ENCODE data around the gene MACROD2.
"Not testable (repeated sequence)": the region's sequence is repeated elsewhere in the genome, so short reads cannot be mapped to it uniquely, and the experiment has no call there.

Gene MACROD2

DNA sequence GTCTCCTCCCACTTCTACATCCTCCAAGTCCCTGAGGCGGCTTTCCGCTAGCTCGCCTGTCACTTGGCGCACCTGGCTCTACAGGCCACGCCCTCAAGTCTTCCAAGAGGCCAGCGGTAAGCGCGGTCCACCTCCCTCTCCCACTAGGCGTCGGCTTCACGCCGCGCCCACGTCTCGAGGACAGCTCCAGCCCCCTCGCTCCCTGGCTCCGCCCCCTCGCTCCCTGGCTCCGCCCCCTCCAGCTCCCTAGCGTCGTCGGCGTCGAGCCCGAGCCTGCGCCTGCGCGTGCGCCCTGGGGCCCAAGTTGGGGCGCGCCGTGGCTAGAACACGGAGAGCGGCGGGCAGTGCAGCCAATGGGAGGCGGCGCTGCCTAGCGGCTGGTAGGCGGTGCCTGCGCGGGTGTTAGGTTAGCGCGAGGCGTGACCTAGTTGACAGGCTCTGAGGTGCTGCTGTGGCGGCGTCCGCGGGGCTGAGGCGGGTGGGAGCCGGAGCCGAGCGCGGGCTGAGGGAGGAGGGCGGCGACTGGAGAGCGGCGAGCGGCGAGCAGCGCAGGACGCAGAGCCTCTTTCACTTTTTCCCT is at the start of gene MACROD2:
TSS of gene MACROD2 (plus strand) at position 431 of the 580 bp plus-strand sequence.
- DNase-seq = no peak

DNA sequence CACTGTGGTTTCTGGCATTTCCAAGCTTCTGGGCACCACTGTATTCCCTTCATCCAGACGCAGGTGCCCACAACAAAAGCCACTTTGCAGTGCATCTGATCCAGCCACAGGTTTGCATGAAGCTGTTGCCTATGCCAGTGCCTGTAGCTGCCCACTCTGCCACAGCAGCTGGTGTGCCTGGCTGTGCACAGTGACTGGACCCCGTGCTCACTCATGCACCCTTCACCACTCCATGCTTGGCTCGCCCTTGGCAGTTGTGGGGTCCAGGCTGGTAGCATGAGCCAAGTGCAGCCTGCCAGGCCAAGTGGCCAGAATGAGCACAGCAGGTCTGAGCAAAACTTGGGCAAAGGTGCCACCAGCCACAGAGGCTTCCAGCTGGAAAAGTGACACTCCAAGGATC is 47.6 kb upstream of the MACROD2 start:
- DNase-seq = no peak

DNA sequence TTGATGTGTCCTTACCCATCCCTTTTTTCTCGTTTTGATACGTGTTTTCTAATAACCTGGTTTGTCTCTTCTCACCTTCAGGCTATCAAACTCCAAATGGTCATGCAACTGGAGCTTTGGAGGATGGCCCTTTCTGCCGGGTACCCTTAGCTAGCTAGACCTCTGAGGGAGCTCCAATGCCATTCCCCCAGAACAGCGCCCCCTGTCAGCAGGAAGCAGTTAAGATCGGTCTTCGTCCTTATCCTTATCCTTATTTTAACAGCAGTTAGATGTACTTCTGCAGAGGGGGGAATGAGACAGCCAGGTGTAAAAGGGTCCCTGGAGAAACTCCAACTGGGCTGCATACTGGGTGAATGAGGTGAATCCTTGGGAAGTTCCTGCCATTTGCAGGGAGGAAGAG is 42.1 kb upstream of the MACROD2 start:
- no peak for DNase-seq

DNA sequence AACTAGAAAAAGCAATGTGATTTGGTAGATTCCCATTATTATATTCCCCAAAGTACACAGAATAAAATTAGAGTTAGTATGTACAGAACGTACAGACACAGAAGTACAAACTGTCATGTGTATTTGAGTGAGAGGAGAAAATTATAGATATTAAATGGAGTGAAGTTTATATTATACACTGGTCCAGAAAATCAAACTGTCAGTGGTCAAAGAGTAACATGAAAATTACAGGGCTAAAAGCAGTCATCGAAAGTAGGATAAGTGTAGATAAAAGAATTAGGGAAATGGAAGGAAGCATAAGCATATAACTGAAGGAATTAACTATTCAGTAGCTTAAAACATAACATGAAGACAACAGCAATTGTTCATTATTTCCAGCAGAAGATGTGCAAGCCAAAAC is 35.2 kb upstream of the MACROD2 start:
- DNase-seq = no peak

DNA sequence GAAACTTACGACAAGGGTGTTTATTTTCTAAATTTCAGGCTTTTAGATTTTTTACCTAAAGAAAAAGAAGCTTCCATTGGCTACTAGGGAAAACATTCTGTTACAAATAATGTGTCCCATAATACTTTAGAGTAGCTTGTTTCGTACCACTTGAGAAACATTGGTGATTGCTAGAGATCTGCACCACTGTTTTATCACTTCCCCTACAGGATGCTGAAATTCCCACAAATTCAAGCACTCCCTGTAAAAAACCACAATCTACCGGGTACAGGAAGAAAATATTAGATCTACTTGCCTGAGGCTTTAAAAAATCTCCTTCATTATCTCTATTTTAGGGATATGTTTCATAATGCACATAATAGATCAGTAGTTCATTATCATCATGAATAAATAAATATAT is 34.8 kb upstream of the MACROD2 start:
- no peak for DNase-seq

DNA sequence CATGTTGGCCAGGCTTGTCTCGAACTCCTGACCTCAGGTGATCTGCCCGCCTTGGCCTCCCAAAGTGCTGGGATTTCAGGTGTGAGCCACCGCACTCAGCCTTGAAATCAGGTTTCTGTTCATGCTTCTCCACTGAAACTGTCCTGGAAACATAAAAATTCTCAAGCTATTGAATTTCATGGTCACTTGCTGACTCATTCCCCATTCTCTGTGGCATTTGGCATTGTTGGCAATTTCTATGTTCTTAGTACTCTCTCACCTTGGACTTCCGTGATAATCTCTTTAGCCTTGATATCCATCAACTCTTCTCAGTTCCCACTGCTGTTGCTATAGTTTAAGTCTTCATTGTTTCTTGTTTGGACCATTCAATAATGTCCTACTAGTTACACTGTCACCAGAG is 11.1 kb upstream of the MACROD2 start:
- DNase-seq = no peak

DNA sequence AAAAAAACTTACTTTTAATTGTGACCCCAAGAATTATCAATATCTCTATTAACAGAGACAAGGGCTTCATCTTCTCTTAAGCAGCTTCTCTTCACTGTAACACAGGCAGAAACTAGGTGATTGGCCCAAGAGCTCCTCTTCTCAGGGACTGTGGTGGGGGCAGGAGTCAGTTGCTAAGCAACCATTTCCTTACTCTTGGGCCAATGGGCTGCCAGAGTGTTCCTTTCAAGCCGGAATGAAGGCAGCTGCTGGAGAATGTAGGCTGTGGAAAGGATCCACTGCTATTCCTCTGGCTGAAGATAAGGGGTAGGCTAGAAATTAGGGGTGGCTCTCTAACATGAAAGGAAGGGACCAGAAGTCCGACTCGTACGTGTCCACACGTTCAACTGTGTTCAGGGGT is 4.9 kb upstream of the MACROD2 start, which contains the start of gene SEL1L2:
TSS of gene SEL1L2 (minus strand) at position 150 of the 400 bp plus-strand sequence. CDS start at position 70, 80 bp downstream.
- DNase-seq = no peak

DNA sequence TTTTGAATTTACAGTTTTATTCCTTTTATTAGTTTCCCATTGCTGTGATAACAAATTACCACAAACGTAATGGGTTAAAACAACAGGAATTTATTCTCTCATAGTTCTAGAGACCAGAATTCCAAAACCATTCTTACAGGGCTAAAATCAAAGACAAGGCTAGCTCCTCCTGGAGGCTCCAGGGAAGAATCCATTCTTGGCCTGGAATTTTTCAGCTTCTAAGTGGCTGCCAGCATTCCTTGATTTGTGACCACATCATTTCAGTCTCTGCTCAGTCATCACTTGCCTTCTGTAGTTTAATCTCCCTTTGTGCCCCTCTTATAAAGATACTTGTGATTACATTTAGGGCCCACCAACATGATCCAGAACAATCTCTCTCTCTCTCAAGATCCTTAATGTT is 4.0 kb upstream of the MACROD2 start:
- no peak for DNase-seq

DNA sequence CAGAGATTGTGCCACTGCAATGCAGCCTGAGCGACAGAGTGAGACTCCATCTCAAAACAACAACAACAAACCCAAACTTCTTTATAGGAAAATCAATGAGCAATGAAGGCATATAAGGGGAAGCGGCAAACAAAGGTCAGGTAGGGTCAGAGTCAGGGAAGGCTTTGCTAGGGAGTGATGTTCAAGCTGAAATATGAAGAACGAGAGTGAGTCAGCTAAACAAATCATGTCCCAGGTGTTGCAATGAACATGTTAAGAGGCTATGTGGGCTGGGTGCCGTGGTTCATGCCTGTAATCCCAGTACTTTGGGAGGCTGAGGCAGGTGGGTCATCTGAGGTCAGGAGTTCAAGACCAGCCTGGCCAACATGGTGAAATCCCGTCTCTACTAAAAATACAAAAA is 3.4 kb upstream of the MACROD2 start:
- not testable (repeated sequence) for DNase-seq

DNA sequence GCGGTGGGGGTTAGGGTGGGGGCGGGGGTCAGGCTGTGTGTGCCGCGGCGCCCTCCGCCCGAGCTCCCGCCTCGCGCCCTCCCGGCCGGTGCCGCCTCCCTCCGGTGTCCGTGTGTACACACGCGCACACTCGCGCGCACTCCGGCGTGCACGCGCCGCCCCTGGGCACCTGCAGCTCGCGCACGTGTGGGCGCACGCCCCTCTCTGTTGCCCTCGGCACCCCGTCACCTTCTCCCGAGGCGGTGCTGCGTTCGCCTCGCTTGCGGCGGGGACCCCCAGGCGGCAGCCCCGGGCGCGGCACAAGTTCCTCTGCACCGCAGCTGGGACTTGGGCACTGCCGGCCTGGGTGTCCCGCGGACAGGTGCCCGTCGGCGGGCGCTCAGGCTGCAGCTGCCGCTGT is 525 bp downstream of the MACROD2 start:
- DNase-seq = no peak

DNA sequence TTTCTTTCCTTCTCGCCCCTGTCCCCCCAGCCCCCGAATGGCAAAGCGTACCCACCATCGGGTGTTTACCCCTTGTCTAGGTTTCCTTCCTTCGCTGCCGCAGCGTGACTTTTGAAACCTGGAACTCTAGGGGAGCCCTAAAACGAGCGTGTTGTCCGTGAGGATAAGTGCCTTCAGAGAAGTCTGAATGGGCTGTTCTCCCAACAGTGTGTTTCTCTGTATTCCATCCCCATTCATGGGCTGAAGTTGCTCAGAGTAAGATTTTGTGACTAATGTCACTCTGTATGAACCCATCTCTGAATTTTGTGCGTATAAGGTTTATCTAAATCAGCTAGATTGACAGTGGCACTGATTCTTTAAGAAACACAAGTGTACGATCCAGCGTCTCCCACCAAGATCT is 949 bp downstream of the MACROD2 start:
- no peak for DNase-seq

DNA sequence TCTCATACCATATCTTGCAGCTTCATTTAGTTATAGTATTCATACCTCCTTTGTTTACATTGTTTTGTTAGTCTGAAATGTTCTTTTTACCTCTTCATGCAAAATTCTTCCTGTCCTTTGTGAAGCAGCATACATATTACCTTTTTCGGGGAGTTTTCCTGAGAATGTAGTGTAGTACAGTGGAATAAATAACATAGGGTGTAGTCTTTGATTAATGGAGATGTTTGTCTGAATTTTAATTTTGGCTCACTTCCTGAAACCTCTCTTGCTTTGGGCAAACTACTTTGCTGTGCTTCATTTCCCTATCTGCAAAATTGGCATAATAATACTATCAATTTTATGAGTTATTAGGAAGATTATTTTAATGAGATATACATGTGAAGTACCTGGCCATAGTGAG is 5.6 kb downstream of the MACROD2 start:
- no peak for DNase-seq

DNA sequence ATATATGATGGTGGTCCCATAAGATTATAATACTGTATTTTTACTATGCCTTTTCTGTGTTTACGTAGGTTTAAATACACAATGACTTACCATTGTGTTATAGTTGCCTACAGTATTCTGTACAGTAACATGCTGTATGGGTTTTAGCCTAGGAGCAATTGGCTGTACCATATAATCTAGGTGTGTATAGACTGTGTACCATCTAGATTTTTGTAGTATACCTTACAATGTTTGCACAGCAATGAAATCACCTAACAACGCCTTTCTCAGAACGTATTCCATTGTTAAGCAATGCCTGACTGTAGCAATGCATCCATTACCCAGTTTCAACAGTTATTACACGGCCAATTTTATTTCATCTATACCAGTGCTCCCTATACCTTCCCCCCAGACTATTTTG is 10.7 kb downstream of the MACROD2 start:
- DNase-seq = no peak

DNA sequence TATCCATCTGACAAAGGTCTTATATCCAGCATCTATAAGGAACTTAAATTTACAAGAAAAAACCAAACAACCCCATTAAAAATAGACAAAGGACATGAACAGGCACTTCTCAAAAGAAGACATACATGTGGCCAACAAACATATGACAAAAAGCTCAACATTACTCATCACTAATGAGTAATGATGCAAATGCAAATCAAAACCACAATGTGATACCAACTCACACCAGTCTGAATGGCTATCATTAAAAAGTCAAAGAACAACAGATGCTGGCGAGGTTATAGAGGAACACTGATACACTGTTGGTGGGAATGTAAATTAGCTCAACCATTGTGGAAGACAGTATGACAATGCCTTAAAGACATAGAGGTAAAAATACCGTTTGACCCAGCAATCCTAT is 13.9 kb downstream of the MACROD2 start:
- DNase-seq = no peak

DNA sequence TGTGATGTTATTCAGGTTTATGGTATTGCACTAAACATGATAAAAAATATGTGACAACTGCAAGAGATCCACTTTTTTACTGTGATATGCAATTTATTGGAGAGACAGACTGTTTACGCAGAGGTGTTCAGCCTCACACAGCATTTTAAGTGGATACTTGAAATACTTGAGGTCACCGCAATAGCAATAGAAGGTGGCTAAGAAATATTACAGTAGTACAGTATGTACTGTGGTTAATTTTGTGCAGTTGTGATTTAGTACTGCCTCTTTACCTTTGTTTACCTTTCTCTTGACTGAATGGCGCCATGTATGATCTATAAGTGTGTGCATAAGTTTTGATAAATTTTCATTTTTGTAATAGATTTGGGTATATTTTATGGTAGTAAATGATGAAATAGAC is 17.4 kb downstream of the MACROD2 start:
- DNase-seq = no peak

DNA sequence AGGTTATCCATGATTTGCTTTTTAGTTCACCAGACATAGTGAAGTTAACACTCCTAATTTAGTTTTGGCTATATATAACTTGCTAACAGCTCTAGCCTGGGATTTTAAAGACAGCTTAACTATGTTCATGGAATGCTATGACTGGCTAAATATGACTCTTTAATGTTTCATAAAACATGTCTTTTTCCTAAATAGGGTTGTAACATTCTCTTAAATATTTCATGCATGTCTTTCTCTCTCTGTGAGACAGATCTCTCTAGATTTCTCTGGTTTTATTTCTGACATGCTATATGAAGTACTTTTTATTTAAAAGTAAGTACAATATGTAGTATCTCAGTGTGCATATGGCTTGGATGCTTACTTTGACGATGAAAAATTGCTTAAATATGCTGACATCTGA is 35.7 kb downstream of the MACROD2 start:
- DNase-seq = no peak

DNA sequence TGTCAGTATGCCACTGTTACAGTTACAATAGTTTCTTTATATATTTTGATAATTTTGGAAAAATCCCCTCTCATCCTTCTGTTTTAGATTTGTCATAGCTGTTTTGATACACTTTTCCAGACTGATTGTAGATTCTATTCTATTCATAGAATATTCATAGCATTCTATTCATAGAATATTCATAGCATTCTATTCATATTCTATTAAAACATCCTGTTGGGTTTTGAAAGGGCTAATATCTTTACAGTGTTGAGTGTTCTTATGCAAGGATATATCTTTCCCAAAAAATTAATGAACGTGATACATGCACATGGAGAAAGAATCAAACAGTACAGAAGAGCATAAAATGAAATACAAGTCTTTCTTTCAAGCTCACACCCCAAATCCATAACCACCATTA is 38.0 kb downstream of the MACROD2 start:
- no peak for DNase-seq

DNA sequence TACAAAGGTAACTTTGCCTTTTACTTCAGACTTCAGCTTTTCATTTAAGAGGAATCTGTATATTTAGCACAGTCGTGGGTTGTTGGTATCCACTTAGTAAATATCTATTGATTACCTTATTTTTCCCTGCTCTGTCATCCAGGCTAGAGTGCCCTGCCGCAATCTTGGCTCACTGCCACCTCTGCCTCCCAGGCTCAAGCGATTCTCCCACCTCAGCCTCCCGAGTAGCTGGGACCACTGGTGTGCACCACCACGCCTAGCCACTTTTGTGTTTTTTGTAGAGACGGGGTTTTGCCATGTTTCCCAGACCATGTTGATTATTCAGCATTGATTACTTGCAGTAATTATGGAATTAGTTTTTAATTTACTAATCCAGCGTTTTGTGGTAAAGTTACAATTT is 41.3 kb downstream of the MACROD2 start:
- DNase-seq = no peak

DNA sequence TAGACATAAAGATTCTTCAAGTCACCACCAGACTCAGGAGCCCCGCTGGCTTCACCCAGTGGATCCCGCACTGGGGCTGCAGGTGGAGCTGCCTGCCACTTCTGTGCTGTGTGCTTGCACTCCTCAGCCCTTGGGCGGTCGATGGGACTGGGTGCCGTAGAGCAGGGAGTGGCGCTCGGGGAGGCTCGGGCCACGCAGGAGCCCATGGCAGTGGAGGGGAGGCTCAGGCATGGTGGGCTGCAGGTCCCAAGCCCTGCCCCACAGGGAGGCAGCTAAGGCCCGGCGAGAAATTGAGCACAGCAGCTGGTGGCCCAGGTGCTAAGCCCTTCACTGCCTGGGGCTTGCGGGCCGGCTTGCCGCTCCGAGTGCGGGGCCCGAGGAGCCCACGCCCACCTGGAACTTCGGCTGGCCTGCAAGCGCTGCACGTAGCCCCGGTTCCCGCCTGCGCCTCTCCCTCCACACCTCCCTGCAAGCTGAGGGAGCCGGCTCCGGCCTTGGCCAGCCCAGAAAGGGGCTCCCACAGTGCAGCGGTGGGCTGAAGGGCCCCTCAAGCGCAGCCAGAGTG is 49.5 kb downstream of the MACROD2 start:
- not testable (repeated sequence) for DNase-seq

DNA sequence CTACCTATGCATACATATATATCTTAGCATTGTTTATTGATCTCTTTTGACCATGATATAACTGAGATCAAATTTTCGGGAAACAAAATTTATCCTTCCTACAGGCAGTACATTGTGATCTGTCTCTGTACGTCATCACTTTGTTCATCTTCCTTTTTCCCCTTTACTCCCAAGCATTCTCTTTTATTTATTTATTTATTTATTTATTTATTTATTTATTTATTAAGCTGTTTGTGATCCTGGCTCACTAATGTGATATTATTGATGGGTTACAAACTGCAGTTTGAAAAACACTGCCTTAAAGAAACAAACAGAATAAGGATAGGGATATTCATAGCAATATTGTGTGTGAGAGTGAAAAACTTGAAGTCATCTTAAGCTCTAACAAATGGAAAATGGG is 51.2 kb downstream of the MACROD2 start:
- no peak for DNase-seq

DNA sequence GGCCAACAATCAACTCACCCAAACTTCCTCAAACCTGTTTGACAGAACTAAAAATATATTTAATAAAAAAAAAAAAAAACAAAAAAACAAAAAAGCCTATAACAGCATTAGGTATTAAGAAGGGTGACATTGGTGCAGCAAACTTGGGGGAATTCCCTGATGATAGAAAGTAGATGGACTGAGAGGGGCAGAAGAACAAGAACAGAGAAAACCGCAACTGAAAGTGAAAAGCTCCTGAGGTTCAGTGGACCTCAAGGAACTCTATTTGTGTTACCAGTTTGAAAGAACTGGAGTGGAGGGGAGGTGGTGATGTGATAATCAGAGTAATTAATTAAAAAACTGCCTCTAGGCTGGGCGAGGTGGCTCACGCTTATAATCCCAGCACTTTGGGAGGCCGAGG is 53.8 kb downstream of the MACROD2 start:
- DNase-seq = no peak

DNA sequence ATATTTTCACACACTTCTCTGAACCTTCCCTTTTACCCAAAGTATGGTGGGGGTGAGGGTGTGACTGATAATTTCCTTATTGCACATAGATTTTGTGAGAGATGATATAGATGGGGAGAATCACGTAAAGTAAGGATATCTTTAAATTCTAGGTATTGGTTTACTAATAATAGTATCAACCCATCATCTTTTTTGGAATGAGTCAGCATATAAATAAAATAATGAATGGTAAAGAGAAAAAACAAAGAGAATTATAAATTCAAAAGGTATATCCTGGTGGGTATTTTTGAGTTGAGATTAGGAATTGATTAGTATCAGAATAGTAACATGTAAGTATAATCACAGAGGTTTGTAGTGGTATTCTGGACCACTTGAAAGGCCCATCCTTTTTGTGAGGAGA is 56.1 kb downstream of the MACROD2 start:
- no peak for DNase-seq

DNA sequence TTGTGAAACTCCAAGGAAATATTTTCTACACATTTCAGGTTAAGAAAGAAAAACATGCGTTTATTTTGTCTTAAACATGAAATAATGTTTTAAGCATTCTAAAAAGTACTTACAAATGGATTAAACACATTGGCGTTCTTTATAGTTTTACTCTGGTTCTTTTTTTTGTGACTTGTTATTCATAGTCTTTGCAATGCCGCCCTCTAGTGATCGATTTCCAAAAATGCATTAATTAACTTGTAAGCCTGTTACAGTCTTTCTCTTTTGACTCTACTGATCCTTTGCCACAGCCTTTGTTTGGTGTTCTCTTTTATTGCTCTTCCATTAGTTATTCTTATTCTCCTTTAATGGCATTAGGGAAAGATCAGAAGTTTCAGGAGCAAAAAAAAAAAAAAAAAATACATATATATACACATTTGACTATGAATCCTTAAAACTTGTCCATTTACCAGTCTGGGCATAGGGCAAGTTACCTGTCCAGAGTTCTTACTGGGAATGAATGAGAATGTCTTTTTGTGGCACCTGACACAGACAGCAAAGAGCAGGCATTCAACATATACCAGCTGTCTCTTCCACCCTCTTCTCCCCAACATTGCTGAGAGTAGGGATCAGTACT is 59.9 kb downstream of the MACROD2 start:
- DNase-seq = no peak

DNA sequence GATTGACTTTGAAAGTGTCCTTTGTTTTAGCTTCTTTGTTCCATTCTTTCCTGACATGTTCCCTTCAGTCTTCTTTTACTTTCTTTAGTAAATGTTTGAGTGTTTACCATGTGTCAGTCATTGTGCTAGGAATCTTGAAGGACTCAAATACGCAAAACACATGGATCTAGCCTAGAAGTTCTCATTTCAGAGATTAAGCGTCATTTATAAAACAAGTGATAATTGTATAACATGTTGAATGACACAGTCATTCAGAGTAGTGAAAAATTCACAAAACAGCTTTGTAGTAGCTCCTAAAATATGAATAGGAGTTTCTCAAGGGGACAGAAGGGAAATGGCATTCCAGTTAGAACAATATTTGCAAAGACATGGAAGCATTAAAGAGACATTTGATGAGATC is 66.9 kb downstream of the MACROD2 start:
- no peak for DNase-seq

DNA sequence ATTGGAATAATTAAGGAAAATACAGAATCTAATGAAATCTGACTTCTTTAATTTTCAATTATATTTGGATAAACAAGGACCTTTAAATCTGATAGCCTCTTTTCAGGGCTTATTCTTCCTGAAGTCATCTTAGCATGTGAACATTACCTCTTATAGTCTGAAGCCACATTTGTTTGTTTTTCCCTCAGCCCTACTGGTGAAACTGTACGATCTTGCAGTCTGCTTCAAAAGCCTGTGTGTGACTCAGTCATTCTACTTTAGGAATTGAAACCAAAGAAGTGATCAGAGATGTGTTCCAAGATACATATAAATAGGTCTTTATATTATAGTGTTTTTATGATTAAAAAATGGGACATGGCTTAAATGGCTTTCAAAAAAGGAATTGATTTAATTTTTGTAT is 67.5 kb downstream of the MACROD2 start:
- DNase-seq = no peak
